MM.1S (cell line): ENCODE measurements around the gene KCNJ18.
"Not testable (repeated sequence)": the region's sequence is repeated elsewhere in the genome, so short reads cannot be mapped to it uniquely, and the experiment has no call there.

Experiments
- EZH2 ChIP-seq: fragments of 300-600 bp; sonication (generic); optimal IDR thresholded peaks from 2 replicates; pipeline ENCODE3; 2017; ENCODE audit warnings: low read depth, mild to moderate bottlenecking, antibody characterized with exemption, low read length, mixed read lengths
- EZH2phosphoT487 ChIP-seq: fragments of 300-600 bp; sonication (generic); IDR thresholded peaks from 2 replicates; pipeline ENCODE4 v1.6.1; 2018; ENCODE audit warnings: antibody characterized with exemption, low read length
- TF ChIP-seq, protein P1 (sequence below): fragments of 300-600 bp; sonication (generic); IDR thresholded peaks from 2 replicates; pipeline ENCODE4 v1.5.1; 2016; ENCODE audit warnings: antibody characterized with exemption, low read length, mixed read lengths

GRCh38 chr17:21699573-21700236, 7.4 kb downstream of the KCNJ18 start:
- TF ChIP-seq, protein P1, sequence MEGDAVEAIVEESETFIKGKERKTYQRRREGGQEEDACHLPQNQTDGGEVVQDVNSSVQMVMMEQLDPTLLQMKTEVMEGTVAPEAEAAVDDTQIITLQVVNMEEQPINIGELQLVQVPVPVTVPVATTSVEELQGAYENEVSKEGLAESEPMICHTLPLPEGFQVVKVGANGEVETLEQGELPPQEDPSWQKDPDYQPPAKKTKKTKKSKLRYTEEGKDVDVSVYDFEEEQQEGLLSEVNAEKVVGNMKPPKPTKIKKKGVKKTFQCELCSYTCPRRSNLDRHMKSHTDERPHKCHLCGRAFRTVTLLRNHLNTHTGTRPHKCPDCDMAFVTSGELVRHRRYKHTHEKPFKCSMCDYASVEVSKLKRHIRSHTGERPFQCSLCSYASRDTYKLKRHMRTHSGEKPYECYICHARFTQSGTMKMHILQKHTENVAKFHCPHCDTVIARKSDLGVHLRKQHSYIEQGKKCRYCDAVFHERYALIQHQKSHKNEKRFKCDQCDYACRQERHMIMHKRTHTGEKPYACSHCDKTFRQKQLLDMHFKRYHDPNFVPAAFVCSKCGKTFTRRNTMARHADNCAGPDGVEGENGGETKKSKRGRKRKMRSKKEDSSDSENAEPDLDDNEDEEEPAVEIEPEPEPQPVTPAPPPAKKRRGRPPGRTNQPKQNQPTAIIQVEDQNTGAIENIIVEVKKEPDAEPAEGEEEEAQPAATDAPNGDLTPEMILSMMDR: not testable (repeated sequence)
- not testable (repeated sequence) for TF ChIP-seq EZH2phosphoT487, EZH2
